Smooth muscle cell (in vitro differentiated cells): ENCODE measurements around the gene ZNF501. TPM values are rescaled to one million over a fixed set of nuclear protein-coding genes. Genes with fewer than 3 reads are reported as not detected.
A peak's percentile ranks its signal among the peaks of the same experiment; 100 is the strongest.

ENCODE experiments used
- DNase-seq: peaks from one replicate; lab custom pipeline; 2025; ENCODE audit not compliant: unreplicated experiment; lab: John Stamatoyannopoulos, UW
- H2AFZ ChIP-seq: fragments of 200-600 bp; sonication (generic); 2 replicates; pipeline ENCODE4 v1.6.0; 2016; ENCODE audit warnings: antibody characterized with exemption, low read depth, mild to moderate bottlenecking
- H3F3A ChIP-seq: fragments of 200-600 bp; sonication (generic); 2 replicates; pipeline ENCODE4 v1.6.0; 2017; ENCODE audit warnings: antibody characterized with exemption, low read depth
- H3K27ac ChIP-seq: fragments of 200-600 bp; sonication (generic); 2 replicates; pipeline ENCODE4 v1.5.1; 2016; ENCODE audit warnings: low read depth, mild to moderate bottlenecking
- H3K27me3 ChIP-seq: fragments of 200-600 bp; sonication (generic); 2 replicates; pipeline ENCODE4 v1.6.1; 2016; ENCODE audit warnings: low read depth, mild to moderate bottlenecking
- H3K36me3 ChIP-seq: fragments of 200-600 bp; sonication (generic); 2 replicates; pipeline ENCODE4 v1.5.1; 2016; ENCODE audit warnings: low read depth
- H3K4me1 ChIP-seq: fragments of 200-600 bp; sonication (generic); 2 replicates; pipeline ENCODE4 v1.5.1; 2016; ENCODE audit warnings: low read depth
- H3K4me2 ChIP-seq: fragments of 200-600 bp; sonication (generic); 2 replicates; pipeline ENCODE4 v1.6.0; 2016; ENCODE audit warnings: mild to moderate bottlenecking
- H3K4me3 ChIP-seq: fragments of 200-600 bp; sonication (generic); 2 replicates; pipeline ENCODE4 v1.5.1; 2016; ENCODE audit warnings: mild to moderate bottlenecking
- H3K79me2 ChIP-seq: fragments of 200-600 bp; sonication (generic); 2 replicates; pipeline ENCODE4 v1.6.0; 2016; ENCODE audit warnings: low read depth, mild to moderate bottlenecking
- H3K9ac ChIP-seq: fragments of 200-600 bp; sonication (generic); 2 replicates; pipeline ENCODE4 v1.6.0; 2016; ENCODE audit warnings: low read depth
- H3K9me3 ChIP-seq: fragments of 200-600 bp; sonication (generic); replicated peaks from 2 replicates; pipeline ENCODE4 v1.5.1; 2016; ENCODE audit warnings: low read depth
- H4K20me1 ChIP-seq: fragments of 200-600 bp; sonication (generic); 2 replicates; pipeline ENCODE4 v1.6.0; 2016; ENCODE audit warnings: low read depth
- WGBS: methylation state at CpG from one replicate; pipeline ENCODE4 v1.1.7; 2016; ENCODE audit warnings: low lambda C conversion rate; 5-methylcytosine and 5-hydroxymethylcytosine counted together
- polyA plus RNA-seq: library from polyadenylated mRNA; unstranded; fragments of >200 nt; fragmentation: Nextera tagmentation; extraction: Ambion mirVana; gene quantifications from 2 replicates; pipeline ENCODE4 v1.2.1, GENCODE V29; 2016
- total RNA-seq: library from RNA; depleted of rRNA; stranded (reverse); fragments of >200 nt; gene quantifications from 2 replicates; pipeline ENCODE4 v1.2.3, GENCODE V29; 2014
- TF ChIP-seq, protein P1 (sequence below): fragments of 200-600 bp; sonication (generic); IDR thresholded peaks from 2 replicates; pipeline ENCODE4 v1.5.1; 2017; ENCODE audit warnings: borderline replicate concordance, mild to moderate bottlenecking, antibody characterized with exemption; ENCODE audit not compliant: insufficient read depth, poor library complexity, severe bottlenecking

Gene ZNF501
- total RNA-seq = 2.8 and 2.9 TPM in 2 replicates
- 1.5 and 2.7 TPM in 2 replicates for polyA plus RNA-seq

- H3K4me3 ChIP-seq = peak within 1 kb of the TSS; percentile 75
- H3K9me3 ChIP-seq = peaks cover 31% of the 10 kb centered on the region
- H3K27ac ChIP-seq = no peak within 1 kb of the TSS
- H4K20me1 ChIP-seq = no peaks in the 10 kb centered on the region
- H2AFZ ChIP-seq = peak within 1 kb of the TSS; percentile 100
- peak; percentile 36 for DNase-seq
- TF ChIP-seq, protein P1, sequence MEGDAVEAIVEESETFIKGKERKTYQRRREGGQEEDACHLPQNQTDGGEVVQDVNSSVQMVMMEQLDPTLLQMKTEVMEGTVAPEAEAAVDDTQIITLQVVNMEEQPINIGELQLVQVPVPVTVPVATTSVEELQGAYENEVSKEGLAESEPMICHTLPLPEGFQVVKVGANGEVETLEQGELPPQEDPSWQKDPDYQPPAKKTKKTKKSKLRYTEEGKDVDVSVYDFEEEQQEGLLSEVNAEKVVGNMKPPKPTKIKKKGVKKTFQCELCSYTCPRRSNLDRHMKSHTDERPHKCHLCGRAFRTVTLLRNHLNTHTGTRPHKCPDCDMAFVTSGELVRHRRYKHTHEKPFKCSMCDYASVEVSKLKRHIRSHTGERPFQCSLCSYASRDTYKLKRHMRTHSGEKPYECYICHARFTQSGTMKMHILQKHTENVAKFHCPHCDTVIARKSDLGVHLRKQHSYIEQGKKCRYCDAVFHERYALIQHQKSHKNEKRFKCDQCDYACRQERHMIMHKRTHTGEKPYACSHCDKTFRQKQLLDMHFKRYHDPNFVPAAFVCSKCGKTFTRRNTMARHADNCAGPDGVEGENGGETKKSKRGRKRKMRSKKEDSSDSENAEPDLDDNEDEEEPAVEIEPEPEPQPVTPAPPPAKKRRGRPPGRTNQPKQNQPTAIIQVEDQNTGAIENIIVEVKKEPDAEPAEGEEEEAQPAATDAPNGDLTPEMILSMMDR = no peak
- H3K4me2 ChIP-seq = peak within 1 kb of the TSS; percentile 91
- H3K9ac ChIP-seq = peak within 1 kb of the TSS; percentile 49
- H3K36me3 ChIP-seq = peaks cover 34% of the 10 kb centered on the region
- H3K4me1 ChIP-seq = no peaks in the 10 kb centered on the region
- H3F3A ChIP-seq = no peaks in the 10 kb centered on the region
- no peaks in the 10 kb centered on the region for H3K79me2 ChIP-seq
- WGBS = 8% methylated on average over 45 of the region's 46 CpGs
- no peaks in the 10 kb centered on the region for H3K27me3 ChIP-seq
These were observed at the start of gene ZNF501 for GRCh38 chr3:44729384-44729910. ZNF501 (plus strand) TSS chr3:44729635; CDS start chr3:44734422, 4,787 bp downstream.

DNA sequence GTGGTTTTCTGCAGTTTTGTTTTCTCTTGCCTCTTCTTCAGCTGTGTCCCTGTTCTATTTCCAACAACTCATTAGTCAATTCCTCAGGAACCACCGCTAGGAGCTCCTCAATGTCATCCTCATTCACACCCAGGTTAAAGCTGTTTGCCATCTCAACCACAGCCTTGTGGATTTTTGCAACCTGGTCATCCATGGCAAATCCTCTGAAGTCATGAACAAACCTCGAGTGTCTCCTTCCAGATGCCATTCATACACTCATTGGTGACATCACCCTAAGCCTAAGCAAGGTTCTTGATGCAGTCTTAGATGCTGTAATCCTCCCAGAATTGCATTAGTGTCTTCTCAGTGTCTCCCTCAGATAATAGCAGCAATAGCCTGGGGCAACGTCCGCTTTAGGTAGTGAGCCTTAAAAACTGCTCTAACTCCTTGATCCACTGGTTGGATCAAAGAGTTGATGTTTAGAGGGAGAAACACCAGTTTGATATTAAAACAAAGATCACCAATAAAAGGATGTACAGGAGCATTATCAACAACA lies 48.4 kb upstream of the ZNF501 start:
- Histone ChIP-seq H3K27ac (no peak overlapping the region), H3K27me3 (no peaks in the 10 kb centered on the region), H3K4me1 (no peaks in the 10 kb centered on the region), H3K4me2 (no peak overlapping the region), H3K4me3 (no peak overlapping the region), H2AFZ (no peak overlapping the region), H3K79me2 (no peaks in the 10 kb centered on the region), H3K36me3 (no peaks in the 10 kb centered on the region), H3K9ac (no peak overlapping the region), H3F3A (no peaks in the 10 kb centered on the region), H3K9me3 (no peaks in the 10 kb centered on the region), H4K20me1 (no peaks in the 10 kb centered on the region)
- 86% methylated on average over 4 of the region's 4 CpGs for WGBS
- no peak for DNase-seq
- TF ChIP-seq, protein P1 = no peak

DNA sequence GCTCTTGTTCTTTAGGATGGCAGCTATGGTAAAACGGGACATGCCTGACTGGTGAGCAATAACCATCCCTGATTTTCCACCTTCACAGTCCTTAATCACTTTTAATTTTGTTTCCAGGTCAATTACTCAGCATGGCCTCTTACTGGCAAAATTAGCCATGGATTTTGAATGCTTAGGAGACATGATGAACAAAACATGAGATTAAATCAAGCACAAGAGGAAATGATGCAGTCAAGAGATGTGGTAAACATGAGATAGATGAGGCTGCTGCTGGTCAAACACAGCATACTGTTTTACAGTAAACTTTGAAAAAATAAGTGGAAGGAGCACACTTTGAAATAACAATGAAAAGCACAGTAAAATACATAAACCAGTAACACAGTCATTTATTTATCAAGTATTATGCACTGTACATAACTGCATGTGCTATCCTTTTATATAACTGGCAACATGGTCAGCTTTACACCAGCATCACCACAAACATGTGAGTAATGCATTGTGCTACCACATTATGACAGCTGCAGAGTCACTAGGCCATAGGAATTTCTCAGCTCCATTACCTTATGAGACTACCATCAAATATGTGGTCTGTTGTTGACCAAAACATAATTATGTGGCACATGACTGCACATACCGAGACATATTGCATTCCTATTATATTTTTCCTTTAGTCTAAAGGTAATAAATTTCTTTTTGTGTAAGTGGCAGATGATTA lies 47.1 kb upstream of the ZNF501 start:
- no peak for DNase-seq
- WGBS = 80% methylated on average over 2 of the region's 2 CpGs
- H4K20me1 ChIP-seq = no peaks in the 10 kb centered on the region

More for the DNA sequence above, 47.1 kb upstream of the ZNF501 start:
- TF ChIP-seq, protein P1 = no peak
- Histone ChIP-seq H3K9me3 (peaks cover 4% of the 10 kb centered on the region), H3K4me2 (no peak overlapping the region), H3K36me3 (no peaks in the 10 kb centered on the region), H3K9ac (no peak overlapping the region), H3K4me1 (no peaks in the 10 kb centered on the region), H3K27ac (no peak overlapping the region), H3K79me2 (no peaks in the 10 kb centered on the region), H3K4me3 (no peak overlapping the region), H2AFZ (no peak overlapping the region), H3F3A (no peaks in the 10 kb centered on the region), H3K27me3 (no peaks in the 10 kb centered on the region)
